ENCODE measurements around the gene KCNK10.

DNA sequence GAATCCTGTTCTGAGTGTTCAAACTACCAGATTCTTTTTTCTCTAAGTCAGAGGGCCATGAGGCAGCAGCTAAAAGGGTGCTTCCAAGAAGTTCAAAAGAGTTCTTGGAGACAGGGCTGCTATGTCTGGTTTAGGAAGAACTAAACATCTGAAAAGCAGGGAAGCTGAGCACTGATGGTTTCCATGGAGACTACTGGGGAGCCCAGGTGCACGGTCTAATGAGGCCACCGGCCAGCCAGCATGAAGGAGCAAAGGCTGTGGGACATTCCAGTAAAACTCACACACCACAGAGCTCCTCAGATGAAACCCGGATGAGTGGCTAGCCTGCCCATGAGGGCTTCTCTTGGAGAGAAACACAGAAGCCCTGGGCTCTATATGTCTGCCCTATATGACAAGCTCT lies 97.3 kb downstream of the KCNK10 start:
- TF ChIP-seq, protein P1, sequence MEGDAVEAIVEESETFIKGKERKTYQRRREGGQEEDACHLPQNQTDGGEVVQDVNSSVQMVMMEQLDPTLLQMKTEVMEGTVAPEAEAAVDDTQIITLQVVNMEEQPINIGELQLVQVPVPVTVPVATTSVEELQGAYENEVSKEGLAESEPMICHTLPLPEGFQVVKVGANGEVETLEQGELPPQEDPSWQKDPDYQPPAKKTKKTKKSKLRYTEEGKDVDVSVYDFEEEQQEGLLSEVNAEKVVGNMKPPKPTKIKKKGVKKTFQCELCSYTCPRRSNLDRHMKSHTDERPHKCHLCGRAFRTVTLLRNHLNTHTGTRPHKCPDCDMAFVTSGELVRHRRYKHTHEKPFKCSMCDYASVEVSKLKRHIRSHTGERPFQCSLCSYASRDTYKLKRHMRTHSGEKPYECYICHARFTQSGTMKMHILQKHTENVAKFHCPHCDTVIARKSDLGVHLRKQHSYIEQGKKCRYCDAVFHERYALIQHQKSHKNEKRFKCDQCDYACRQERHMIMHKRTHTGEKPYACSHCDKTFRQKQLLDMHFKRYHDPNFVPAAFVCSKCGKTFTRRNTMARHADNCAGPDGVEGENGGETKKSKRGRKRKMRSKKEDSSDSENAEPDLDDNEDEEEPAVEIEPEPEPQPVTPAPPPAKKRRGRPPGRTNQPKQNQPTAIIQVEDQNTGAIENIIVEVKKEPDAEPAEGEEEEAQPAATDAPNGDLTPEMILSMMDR (IDR thresholded peaks at IDR 0.05; ENCODE audit: low read depth, low read length): no peak
- TF ChIP-seq EZH2phosphoT487 (IDR thresholded peaks at IDR 0.05; ENCODE audit: low read depth): no peak

All from OCI-LY3 (cell line).